ENCODE data around the gene GFRA3. TPM values are rescaled to one million over a fixed set of nuclear protein-coding genes. Genes with fewer than 3 reads are reported as not detected.

Gene GFRA3
- total RNA-seq, 1 donor from 2014 or later, result not detected

DNA sequence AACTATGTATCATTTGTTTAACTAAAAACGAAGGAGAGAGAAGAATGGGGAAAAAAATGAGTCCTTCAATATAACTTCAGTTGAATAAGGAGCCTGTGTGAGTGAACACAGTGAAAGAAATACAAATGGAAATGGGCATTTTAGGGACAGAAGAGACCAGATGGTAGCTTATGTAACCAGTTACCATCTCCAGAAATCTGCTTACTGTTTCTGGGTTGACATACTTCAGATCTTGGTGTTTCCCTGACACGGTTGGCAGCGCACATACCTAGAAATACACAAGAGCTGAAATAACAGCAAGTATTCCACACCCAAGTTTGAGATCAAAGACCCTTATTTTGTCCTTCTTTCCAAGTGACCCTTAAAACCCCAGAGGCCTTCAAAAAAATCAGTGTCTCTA is 14.9 kb upstream of the GFRA3 start:
- Histone ChIP-seq H3K27me3 (no peaks in the 10 kb centered on the region), H3K4me2 (no peak overlapping the region), H3K4me1 (no peaks in the 10 kb centered on the region), H3K36me3 (peaks cover 3% of the 10 kb centered on the region), H2AFZ (replicated peaks) (no peak overlapping the region), H4K20me1 (ENCODE audit: low read depth) (no peaks in the 10 kb centered on the region), H3K27ac (no peak overlapping the region), H3K79me2 (ENCODE audit: low read depth) (no peaks in the 10 kb centered on the region), H3F3A (ENCODE audit: low read depth) (no peaks in the 10 kb centered on the region), H3K9ac (no peak overlapping the region), H3K9me3 (ENCODE audit: low read depth) (no peaks in the 10 kb centered on the region), H3K4me3 (no peak overlapping the region)
- H3K27ac Mint-ChIP-seq, result no peak overlapping the region
- no peak for DNase-seq (ENCODE audit: low spot score)
- no peak for TF ChIP-seq EZH2phosphoT487 (IDR thresholded peaks at IDR 0.05)
- TF ChIP-seq EZH2 (IDR thresholded peaks at IDR 0.05), result no peak
- TF ChIP-seq, protein P1, sequence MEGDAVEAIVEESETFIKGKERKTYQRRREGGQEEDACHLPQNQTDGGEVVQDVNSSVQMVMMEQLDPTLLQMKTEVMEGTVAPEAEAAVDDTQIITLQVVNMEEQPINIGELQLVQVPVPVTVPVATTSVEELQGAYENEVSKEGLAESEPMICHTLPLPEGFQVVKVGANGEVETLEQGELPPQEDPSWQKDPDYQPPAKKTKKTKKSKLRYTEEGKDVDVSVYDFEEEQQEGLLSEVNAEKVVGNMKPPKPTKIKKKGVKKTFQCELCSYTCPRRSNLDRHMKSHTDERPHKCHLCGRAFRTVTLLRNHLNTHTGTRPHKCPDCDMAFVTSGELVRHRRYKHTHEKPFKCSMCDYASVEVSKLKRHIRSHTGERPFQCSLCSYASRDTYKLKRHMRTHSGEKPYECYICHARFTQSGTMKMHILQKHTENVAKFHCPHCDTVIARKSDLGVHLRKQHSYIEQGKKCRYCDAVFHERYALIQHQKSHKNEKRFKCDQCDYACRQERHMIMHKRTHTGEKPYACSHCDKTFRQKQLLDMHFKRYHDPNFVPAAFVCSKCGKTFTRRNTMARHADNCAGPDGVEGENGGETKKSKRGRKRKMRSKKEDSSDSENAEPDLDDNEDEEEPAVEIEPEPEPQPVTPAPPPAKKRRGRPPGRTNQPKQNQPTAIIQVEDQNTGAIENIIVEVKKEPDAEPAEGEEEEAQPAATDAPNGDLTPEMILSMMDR (IDR thresholded peaks at IDR 0.05), result no peak
- no peak overlapping the region for H3K4me3 Mint-ChIP-seq
- no peaks in the 10 kb centered on the region for H3K27me3 Mint-ChIP-seq (ENCODE audit: insufficient read depth, low read depth)
- H3K9me3 Mint-ChIP-seq, result no peaks in the 10 kb centered on the region
- H3K36me3 Mint-ChIP-seq, result peaks cover 14% of the 10 kb centered on the region
- H3K4me1 Mint-ChIP-seq, result no peaks in the 10 kb centered on the region

DNA sequence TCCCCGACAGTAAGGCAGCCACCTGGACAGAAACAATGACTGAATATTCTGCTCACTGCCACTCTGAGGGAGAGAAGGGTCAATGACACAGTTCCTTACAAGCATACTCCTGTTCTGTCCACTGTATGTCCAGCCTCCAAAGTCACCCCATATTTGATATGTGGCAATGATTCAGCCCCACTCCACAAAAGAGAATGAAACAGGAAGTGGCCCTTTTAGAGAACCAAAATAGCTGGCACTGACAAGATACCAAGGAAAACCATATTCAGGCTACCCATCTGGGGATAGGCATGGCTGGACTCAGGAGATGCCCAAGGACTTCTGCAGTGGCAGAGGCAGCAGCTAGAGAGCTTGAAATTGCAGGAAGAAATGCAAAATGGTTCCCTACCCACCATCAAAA is 12.8 kb upstream of the GFRA3 start:
- no peaks in the 10 kb centered on the region for H3K9me3 Mint-ChIP-seq
- Histone ChIP-seq H3K27ac (no peak overlapping the region), H3K79me2 (ENCODE audit: low read depth) (no peaks in the 10 kb centered on the region), H4K20me1 (ENCODE audit: low read depth) (no peaks in the 10 kb centered on the region), H3K9ac (no peak overlapping the region), H3K36me3 (peaks cover 3% of the 10 kb centered on the region), H3K4me1 (no peaks in the 10 kb centered on the region), H3K4me3 (no peak overlapping the region), H3F3A (ENCODE audit: low read depth) (no peaks in the 10 kb centered on the region), H3K9me3 (ENCODE audit: low read depth) (no peaks in the 10 kb centered on the region), H3K4me2 (no peak overlapping the region), H3K27me3 (no peaks in the 10 kb centered on the region), H2AFZ (replicated peaks) (no peak overlapping the region)
- H3K36me3 Mint-ChIP-seq, result peaks cover 8% of the 10 kb centered on the region
- H3K27ac Mint-ChIP-seq, result no peak overlapping the region
- no peak overlapping the region for H3K4me3 Mint-ChIP-seq
- TF ChIP-seq, protein P1 (IDR thresholded peaks at IDR 0.05), result no peak
- TF ChIP-seq EZH2 (IDR thresholded peaks at IDR 0.05), result no peak
- no peak for TF ChIP-seq EZH2phosphoT487 (IDR thresholded peaks at IDR 0.05)
- no peak for DNase-seq (ENCODE audit: low spot score)
- no peaks in the 10 kb centered on the region for H3K4me1 Mint-ChIP-seq
- no peaks in the 10 kb centered on the region for H3K27me3 Mint-ChIP-seq (ENCODE audit: insufficient read depth, low read depth)

DNA sequence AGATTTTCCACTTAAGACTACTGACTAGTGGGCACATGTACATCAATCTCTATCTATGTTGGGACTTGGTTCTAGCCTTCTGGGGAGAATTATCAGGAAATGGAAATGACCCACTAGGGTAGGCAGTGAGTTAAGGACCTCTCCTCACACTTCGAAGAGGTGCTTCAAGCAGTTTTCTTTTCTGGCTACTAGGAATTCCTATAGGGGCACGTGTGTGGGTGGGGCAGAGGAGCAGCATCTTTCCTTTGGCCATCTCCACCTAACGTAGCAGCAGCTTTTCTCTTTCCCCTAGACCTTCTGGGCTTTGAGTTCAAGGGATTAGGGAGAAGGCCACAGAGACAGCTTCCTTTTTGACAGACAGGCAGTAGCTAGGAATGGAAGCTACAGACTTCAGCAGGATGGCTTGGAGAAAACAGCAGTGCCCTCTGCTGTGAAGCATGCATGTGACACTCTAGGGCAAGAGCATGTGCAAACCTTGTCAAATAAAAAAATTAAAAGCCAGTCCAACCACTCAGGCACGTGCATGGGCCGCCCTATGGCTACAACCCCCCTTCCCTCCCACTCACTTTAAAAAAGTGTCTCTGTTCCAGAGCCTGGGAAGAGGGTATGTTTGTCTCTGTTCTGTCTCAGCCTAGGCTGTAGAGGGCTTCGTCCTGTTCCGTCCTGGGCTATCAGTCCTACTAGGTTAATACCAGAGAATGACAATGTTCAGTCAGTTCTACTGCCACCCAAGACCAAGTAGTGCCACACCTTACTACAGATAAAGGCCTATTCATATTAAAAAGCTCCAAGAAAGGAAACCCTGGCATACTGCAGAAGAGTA is 8.7 kb upstream of the GFRA3 start:
- no peak overlapping the region for H3K27ac ChIP-seq
- no peaks in the 10 kb centered on the region for H3K27me3 Mint-ChIP-seq (ENCODE audit: insufficient read depth, low read depth)
- H4K20me1 ChIP-seq (ENCODE audit: low read depth), result no peaks in the 10 kb centered on the region
- H3K36me3 Mint-ChIP-seq, result peaks cover 6% of the 10 kb centered on the region
- peak; percentile 69 for DNase-seq (ENCODE audit: low spot score)
- no peaks in the 10 kb centered on the region for H3K9me3 ChIP-seq (ENCODE audit: low read depth)
- TF ChIP-seq EZH2 (IDR thresholded peaks at IDR 0.05), result no peak
- TF ChIP-seq, protein P1 (IDR thresholded peaks at IDR 0.05), result peak; percentile 71
- no peak for TF ChIP-seq EZH2phosphoT487 (IDR thresholded peaks at IDR 0.05)
- no peak overlapping the region for H3K9ac ChIP-seq
- no peaks in the 10 kb centered on the region for H3K79me2 ChIP-seq (ENCODE audit: low read depth)
- no peaks in the 10 kb centered on the region for H3F3A ChIP-seq (ENCODE audit: low read depth)
- H3K4me1 Mint-ChIP-seq, result no peaks in the 10 kb centered on the region
- H3K4me3 Mint-ChIP-seq, result no peak overlapping the region
- no peaks in the 10 kb centered on the region for H3K9me3 Mint-ChIP-seq
- H3K27me3 ChIP-seq, result no peaks in the 10 kb centered on the region
- H3K4me1 ChIP-seq, result no peaks in the 10 kb centered on the region
- H3K4me2 ChIP-seq, result no peak overlapping the region
- peak overlapping the region; percentile 69 for H3K27ac Mint-ChIP-seq
- H2AFZ ChIP-seq (replicated peaks), result no peak overlapping the region
- no peak overlapping the region for H3K4me3 ChIP-seq
- no peaks in the 10 kb centered on the region for H3K36me3 ChIP-seq
